Superior temporal gyrus (tissue), 1 donor: ENCODE data around the gene KITLG.
"Not testable (repeated sequence)": the region's sequence is repeated elsewhere in the genome, so short reads cannot be mapped to it uniquely, and the experiment has no call there.

ENCODE experiments used
- DNase-seq: peaks from one replicate; pipeline ENCODE4 v3.0.0-alpha.2; 2016; ENCODE audit errors: extremely low spot score

The KITLG gene, protein sequence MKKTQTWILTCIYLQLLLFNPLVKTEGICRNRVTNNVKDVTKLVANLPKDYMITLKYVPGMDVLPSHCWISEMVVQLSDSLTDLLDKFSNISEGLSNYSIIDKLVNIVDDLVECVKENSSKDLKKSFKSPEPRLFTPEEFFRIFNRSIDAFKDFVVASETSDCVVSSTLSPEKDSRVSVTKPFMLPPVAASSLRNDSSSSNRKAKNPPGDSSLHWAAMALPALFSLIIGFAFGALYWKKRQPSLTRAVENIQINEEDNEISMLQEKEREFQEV

GRCh38 chr12:88580051-88580871, at the start of gene KITLG:
TSS of gene KITLG (minus strand) at chr12:88580471. CDS start at chr12:88580278, 193 bp downstream.
- peak; percentile 70 for DNase-seq

DNA sequence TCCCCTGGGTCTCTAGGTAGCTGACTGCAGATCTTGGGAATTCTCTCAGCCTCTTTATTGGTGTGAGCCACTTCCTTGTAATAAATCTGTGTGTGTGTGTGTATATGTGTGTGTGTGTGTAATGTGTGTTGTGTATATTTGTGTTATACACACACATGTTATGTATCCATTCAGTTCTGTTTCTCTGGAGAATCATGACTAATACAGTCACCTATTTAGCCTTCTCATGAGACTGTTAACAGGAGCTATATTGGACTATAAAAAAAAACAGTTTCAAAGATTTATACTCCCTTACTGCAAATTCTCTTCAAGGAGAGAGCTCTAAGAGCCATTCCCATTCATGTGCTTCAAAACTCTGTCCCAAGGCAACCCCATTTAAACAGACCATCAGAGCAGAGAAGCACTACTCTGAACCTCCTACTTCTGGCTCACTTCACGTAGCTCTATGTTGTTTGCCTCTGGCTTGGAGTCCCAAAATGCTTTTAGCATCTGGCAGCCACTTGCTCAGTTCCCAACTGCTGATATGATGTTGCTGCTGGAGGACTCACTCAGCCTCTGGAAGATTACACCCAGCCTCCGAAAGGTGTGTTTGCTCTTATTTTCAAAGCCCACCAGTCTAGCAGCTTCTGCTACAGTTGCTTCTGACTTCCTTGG, 48.7 kb upstream of the KITLG start:
- no peak for DNase-seq

- DNase-seq, result not testable (repeated sequence)
Measured at GRCh38 chr12:88628035-88628434, 47.8 kb upstream of the KITLG start.

- no peak for DNase-seq
Measured at GRCh38 chr12:88627501-88627900, 47.2 kb upstream of the KITLG start.

DNA sequence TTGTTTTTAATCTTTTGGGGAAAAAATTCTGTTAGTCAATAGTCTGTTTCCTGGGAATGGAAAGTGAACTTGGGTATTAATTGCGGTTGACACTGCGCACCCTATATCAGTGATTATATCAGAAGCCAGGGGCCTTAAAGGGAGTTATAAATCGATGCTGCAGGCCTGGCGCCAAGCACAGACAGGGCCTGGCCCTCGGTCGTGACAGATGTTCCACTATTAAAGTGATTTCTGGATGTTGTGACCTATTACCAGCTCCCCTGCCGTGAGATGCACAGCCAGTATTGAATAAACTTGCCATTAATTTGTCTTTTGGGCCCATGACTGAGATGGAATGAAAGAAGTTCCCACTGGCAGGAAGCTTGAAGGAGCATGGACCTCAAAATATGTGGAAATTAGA, 45.1 kb upstream of the KITLG start:
- DNase-seq, result no peak

DNA sequence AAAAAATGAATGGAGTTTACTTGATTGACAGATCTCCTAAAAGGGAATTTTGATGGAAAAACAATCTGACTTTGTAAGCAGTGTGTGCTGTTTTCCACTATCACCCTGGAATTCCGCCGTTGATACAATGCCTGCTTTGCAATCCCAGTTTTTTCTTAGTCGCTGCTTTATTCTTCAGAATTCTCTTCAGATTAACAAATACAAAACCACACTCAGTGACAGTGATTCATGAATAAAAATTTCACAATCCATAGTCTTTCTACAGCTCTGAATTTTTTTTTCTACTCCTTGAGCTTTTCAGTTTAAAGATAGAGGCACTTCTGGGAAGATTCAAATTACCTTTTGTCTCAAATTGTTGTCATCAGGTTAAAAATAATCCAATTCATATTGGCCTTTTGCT, 44.6 kb upstream of the KITLG start:
- DNase-seq, result no peak

DNA sequence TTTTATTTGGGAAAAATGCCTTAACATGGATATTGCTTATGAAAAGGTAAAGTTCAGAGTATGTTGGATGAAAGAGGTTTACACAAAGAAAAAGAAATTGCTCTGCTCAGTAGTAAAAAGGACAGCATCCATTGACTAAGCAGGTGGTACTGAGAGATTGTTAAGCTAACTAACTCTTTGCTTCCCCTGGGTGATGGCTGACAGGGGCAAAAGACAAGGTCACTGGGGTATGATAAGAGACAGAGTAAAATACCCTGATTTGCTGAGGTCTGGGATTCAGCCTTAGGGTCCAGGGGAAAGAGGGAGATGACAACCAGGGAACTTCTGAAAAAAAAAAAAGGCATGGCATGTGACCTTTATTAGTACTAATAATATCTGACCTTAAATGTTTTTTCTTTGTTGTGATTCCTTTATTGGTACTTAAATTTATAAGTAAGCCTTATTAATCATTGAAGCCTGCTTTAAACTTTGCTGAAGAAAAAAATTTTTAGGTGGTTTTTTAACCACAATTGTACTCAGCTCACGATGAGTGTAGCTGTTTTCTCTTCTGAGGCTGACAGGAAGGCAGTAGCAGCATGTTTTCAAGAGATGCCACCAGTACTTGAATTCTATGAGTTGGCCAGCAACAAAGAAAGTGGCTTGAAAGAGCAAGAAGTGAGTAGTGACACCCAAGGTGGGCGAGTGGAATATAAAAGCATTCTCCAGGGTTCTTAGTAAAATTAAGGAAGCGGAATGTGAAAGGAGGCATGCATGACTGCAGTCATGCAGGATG, 43.7 kb upstream of the KITLG start:
- no peak for DNase-seq

GRCh38 chr12:88617352-88617751, 37.1 kb upstream of the KITLG start:
- DNase-seq, result no peak

GRCh38 chr12:88615490-88615889, 35.2 kb upstream of the KITLG start:
- DNase-seq, result no peak

- DNase-seq, result no peak
Measured at GRCh38 chr12:88604646-88605045, 24.4 kb upstream of the KITLG start.

DNA sequence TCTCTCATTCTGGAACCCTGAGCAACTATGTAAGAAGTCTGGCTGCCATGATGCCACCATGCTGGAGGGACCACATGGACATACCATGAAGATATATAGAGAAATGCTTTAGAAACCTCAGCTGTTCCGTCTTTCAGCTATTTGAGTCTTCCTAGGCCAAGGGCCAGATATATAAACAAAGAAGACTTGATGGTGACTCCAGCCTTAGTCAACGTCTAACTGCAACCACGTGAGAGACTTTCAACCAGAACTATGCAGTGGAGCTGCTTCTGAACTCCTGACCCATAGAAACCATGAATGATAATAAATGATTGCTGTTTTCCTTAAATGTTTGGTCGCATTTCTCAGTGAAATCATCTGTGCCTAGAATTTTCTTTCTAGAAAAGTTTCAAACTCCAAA, 20.0 kb upstream of the KITLG start:
- no peak for DNase-seq

DNA sequence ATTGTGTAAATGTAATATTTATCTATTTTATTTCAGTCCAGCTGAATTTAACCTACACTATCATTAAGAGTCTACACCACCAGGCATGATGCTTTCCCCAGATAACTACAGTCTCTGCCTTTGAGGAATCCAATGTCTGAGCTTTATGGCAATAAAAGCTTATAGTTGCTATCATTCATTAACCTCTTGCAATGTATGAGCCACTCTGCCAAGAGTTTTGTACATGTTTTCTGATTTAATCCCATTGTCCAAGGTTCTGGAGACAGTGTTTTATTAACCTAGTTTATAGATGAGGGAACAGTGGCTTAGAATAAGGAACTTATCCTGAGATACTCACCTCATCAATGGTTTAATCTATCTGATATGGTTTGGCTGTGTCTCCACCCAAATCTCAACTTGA, 17.1 kb upstream of the KITLG start:
- DNase-seq, result no peak

DNA sequence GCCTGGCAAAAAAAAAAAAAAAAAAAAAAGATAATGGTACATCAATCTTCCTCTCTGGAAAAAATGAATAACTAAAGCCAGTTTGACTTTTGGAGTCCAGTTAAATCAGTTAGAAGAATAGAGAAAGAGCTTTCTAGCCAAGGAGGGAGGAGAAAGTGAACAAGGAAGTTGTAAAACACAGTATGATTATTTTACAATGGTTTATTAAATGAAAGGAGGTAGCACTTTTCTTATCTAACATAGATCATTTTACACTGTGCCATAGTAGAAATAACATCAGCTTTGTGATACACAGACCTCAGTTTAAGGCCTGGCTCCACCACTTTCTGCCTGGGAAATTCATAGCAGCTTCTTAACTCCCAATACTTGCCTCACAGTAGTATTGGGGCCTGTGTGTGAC, 15.4 kb upstream of the KITLG start:
- DNase-seq, result no peak

- no peak for DNase-seq
Measured at GRCh38 chr12:88594780-88595179, 14.5 kb upstream of the KITLG start.

DNA sequence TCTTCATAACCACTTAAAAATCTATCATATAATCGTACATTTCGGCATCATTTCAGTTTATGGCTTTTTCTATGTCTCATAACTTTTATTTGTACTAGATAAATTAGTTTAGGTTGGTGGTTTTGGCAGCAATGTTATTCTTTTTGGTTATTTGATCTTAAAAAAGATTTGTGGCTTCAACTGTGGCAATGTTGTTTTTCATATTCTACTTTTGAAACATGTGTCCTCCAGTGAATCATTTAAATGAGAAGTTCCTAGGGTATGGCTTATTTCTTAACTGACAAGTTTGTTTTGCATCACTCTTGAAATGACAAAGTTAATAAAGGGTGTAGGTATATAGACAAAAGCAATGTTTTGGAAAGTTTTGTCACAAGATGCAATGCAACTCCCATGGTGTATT, 11.1 kb upstream of the KITLG start:
- DNase-seq, result no peak

DNA sequence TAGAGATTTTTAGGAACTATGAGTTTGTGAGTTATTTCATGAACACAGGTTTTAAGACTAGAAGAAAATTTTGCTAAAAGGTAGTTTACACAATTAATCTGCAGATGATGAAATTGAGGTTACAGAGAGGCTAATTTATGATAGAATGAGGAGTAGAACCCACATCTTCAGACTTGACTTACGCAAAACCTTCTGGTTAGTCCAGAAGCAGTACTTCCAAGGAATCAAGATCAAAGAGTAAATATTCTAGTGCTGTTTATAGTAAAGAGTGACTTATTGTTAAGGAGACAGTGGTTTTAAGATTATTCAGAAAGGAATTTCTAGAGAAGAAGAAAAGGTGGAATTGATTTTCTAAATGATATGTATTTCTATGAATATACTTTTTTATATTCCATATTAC, 10.6 kb upstream of the KITLG start:
- peak; percentile 8 for DNase-seq

- DNase-seq, result no peak
Measured at GRCh38 chr12:88585077-88585476, 4.8 kb upstream of the KITLG start.

GRCh38 chr12:88579601-88580050, 645 bp downstream of the KITLG start:
- peak; percentile 52 for DNase-seq

DNA sequence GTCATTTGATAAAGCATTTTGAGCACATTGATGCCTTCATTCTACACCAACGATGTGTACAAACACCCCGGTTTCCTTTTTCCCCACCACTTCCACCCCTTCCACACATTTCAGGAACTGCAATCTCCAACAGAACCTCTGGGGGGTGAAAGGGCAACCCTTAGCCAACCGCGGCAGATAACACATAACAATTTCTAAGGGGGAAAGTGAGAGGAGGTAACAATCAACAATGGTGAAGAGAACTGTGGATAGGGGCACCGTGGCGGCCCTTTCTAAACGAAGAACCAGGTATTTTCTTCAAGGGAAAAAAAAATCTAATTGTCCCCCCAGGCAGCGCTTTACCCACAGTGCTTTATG, 1.1 kb downstream of the KITLG start:
- DNase-seq, result peak; percentile 51

- peak; percentile 53 for DNase-seq
Measured at GRCh38 chr12:88578276-88579160, 1.8 kb downstream of the KITLG start.

DNA sequence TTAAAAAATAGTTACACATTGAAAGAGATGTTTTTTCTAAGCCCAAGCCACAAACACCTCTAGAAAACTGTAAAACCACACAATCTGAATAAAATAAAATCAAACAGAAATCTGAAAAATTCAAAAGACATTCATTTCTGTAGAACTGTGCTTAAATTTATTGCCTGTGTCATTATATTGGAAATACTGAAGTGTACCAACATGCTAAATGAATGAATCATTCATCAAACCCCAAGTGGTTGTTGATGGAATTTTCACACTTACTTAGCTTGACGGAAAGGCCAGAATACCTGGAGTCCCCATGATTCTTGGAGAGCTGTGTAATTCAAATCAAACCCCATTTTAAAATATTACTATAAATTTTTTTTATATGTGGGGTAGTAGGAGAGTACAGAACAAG, 2.7 kb downstream of the KITLG start:
- no peak for DNase-seq
